ENCODE data around the gene YEATS4.

YEATS4 gene

DNA sequence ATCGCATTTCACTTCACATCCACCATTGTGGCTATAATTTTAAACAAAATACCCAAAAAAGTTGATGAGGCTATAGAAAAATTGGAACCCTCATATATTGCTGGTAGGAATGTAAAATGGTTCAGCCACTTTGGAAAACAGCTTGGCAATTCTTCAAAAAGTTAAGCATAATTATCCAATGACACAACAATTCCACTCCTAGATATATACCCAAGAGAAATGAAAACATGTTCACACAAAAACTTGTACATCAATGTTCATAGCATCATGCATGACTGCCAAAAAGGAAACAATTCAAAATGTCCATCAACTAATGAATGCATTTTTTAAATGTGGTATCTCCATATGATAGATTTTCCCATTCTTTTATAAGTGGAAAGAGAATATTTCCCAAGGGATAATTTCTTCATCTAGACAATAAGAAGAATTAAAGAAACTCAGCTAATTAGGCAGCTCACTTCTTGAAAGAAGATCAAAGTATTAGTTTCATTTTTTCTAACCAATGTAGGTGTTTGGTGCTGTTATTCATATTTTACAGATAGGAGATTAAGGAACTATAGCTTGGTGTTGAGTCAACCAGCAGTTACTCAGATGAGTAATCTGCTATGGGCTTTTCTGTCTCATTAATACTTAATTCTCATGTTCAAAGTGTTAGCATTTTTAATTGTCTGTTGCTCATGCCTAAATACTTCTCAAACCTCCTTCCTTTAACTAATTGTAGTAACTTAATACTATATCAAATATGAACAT lies 32.8 kb downstream of the YEATS4 start:
- no peak for TF ChIP-seq EGR1 (IDR thresholded peaks at IDR 0.05)
- no peak for TF ChIP-seq TCF12 (IDR thresholded peaks at IDR 0.05; ENCODE audit: low read depth)
- no peak for TF ChIP-seq RAD21 (IDR thresholded peaks at IDR 0.05; ENCODE audit: low read depth)
- TF ChIP-seq, protein P1, sequence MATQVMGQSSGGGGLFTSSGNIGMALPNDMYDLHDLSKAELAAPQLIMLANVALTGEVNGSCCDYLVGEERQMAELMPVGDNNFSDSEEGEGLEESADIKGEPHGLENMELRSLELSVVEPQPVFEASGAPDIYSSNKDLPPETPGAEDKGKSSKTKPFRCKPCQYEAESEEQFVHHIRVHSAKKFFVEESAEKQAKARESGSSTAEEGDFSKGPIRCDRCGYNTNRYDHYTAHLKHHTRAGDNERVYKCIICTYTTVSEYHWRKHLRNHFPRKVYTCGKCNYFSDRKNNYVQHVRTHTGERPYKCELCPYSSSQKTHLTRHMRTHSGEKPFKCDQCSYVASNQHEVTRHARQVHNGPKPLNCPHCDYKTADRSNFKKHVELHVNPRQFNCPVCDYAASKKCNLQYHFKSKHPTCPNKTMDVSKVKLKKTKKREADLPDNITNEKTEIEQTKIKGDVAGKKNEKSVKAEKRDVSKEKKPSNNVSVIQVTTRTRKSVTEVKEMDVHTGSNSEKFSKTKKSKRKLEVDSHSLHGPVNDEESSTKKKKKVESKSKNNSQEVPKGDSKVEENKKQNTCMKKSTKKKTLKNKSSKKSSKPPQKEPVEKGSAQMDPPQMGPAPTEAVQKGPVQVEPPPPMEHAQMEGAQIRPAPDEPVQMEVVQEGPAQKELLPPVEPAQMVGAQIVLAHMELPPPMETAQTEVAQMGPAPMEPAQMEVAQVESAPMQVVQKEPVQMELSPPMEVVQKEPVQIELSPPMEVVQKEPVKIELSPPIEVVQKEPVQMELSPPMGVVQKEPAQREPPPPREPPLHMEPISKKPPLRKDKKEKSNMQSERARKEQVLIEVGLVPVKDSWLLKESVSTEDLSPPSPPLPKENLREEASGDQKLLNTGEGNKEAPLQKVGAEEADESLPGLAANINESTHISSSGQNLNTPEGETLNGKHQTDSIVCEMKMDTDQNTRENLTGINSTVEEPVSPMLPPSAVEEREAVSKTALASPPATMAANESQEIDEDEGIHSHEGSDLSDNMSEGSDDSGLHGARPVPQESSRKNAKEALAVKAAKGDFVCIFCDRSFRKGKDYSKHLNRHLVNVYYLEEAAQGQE (IDR thresholded peaks at IDR 0.05; ENCODE audit: low read depth), result no peak
- TF ChIP-seq YY1 (IDR thresholded peaks at IDR 0.05; ENCODE audit: low read depth), result no peak
- TF ChIP-seq, protein P2, sequence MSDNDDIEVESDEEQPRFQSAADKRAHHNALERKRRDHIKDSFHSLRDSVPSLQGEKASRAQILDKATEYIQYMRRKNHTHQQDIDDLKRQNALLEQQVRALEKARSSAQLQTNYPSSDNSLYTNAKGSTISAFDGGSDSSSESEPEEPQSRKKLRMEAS (IDR thresholded peaks at IDR 0.05), result no peak
- TF ChIP-seq FOXM1 (IDR thresholded peaks at IDR 0.05; ENCODE audit: borderline replicate concordance, low read depth), result no peak
- no peak for TF ChIP-seq CREB1 (IDR thresholded peaks at IDR 0.05; ENCODE audit: low read depth)
- no peak for TF ChIP-seq ZBTB7A (IDR thresholded peaks at IDR 0.05; ENCODE audit: low read depth)
- TF ChIP-seq, protein P3, sequence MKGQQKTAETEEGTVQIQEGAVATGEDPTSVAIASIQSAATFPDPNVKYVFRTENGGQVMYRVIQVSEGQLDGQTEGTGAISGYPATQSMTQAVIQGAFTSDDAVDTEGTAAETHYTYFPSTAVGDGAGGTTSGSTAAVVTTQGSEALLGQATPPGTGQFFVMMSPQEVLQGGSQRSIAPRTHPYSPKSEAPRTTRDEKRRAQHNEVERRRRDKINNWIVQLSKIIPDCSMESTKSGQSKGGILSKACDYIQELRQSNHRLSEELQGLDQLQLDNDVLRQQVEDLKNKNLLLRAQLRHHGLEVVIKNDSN (IDR thresholded peaks at IDR 0.05), result no peak
- TF ChIP-seq NFIC (IDR thresholded peaks at IDR 0.05), result no peak
- no peak for TF ChIP-seq TAF1 (IDR thresholded peaks at IDR 0.05; ENCODE audit: low read depth)
- TF ChIP-seq CEBPB (IDR thresholded peaks at IDR 0.05), result no peak
- no peak for TF ChIP-seq EP300 (IDR thresholded peaks at IDR 0.05; ENCODE audit: borderline replicate concordance)

DNA sequence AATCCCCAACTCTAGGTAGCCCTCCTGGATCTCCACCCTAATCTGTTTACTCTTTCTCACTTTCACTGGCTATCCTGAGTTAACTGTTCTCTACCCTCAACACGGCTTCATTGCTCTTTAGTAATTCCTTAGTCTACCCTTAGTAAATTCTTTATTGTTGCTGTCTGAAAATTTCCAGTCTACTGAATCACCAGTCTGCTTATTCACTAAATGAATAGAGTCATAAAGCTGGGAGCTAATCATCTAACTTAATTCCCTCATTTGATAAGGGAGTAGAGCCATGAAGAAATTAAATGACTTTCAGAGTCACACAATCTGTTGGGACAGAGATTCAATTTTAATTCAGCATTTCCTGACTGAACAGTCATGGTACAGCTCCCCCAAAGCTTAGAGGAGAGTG lies 36.5 kb downstream of the YEATS4 start:
- TF ChIP-seq, protein P3 (IDR thresholded peaks at IDR 0.05), result no peak
- TF ChIP-seq TAF1 (IDR thresholded peaks at IDR 0.05; ENCODE audit: low read depth), result no peak
- no peak for TF ChIP-seq FOXM1 (IDR thresholded peaks at IDR 0.05; ENCODE audit: borderline replicate concordance, low read depth)

DNA sequence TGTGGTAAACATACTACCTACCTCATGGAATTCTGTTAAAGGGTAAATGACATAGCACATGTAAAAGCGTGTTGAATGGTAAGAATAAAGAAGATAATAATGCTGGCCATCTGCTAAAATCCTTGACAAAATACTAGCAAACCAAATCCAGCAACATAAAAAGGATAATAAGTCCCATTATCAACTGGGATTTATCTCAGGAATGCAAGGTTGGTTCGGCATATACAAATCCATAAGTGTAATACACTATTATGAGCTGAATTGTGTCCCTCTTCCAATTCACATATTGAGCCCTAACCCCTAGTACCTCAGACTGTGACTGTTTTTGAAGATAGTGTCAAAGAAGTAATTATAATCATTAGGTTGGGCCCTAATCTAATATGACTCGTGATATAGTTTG lies 37.4 kb downstream of the YEATS4 start:
- TF ChIP-seq TAF1 (IDR thresholded peaks at IDR 0.05; ENCODE audit: low read depth), result no peak
- no peak for TF ChIP-seq EGR1 (IDR thresholded peaks at IDR 0.05)

DNA sequence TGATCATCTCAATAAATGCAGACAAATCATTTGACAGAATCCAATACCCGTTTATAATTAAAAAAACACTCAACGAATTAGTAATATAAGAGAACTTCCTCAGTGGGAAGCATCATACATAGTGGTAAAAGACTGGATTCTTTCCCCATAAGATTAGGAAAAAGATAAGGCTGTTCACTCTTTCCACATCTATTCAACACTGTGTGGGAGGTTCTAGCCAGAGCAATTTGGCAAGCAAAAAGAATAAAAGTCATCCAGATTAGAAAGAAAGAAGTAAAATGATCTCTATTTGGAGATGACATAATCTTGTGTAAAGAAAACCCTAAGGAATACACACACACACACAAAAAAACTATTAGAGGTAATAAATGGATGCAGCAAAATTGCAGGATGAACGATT lies 38.4 kb downstream of the YEATS4 start:
- TF ChIP-seq CREB1 (IDR thresholded peaks at IDR 0.05; ENCODE audit: low read depth) (no peak), EP300 (IDR thresholded peaks at IDR 0.05; ENCODE audit: borderline replicate concordance) (no peak), TCF12 (IDR thresholded peaks at IDR 0.05; ENCODE audit: low read depth) (no peak), FOXM1 (IDR thresholded peaks at IDR 0.05; ENCODE audit: borderline replicate concordance, low read depth) (no peak)
- TF ChIP-seq, protein P3 (IDR thresholded peaks at IDR 0.05), result no peak
- TF ChIP-seq, protein P1 (IDR thresholded peaks at IDR 0.05; ENCODE audit: low read depth), result no peak

DNA sequence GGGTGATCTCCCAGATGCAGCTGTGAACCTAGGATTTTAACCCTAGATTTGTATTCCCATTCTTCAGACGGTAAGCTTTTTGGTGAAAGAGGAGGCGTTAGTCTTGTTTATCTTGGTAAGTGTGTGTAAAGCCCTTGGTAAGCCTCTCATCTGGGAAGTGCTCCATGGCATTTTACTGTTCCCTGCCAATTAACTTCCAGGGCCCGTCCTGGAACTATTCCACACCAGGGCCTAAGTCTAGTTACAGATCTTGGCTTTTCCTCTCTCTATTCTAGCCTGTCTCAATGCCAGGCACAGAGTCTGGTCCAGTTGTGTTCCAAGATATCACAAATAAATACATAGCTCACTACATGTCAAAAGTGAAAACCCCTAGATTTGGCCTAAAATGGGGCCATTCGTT lies 42.4 kb downstream of the YEATS4 start:
- TF ChIP-seq EP300 (IDR thresholded peaks at IDR 0.05; ENCODE audit: borderline replicate concordance), result no peak
- no peak for TF ChIP-seq EGR1 (IDR thresholded peaks at IDR 0.05)
- TF ChIP-seq NFIC (IDR thresholded peaks at IDR 0.05), result no peak
- TF ChIP-seq FOXM1 (IDR thresholded peaks at IDR 0.05; ENCODE audit: borderline replicate concordance, low read depth), result no peak
- no peak for TF ChIP-seq TAF1 (IDR thresholded peaks at IDR 0.05; ENCODE audit: low read depth)
- TF ChIP-seq TEAD4 (IDR thresholded peaks at IDR 0.05), result no peak
- TF ChIP-seq, protein P3 (IDR thresholded peaks at IDR 0.05), result no peak
- TF ChIP-seq CEBPB (IDR thresholded peaks at IDR 0.05), result no peak
- no peak for TF ChIP-seq ZBTB7A (IDR thresholded peaks at IDR 0.05; ENCODE audit: low read depth)
- TF ChIP-seq TCF12 (IDR thresholded peaks at IDR 0.05; ENCODE audit: low read depth), result no peak

Data from Ishikawa (cell line).